Vagina (tissue), 2 donors: ENCODE data around the gene DNAAF5.

ENCODE experiments used
- POLR2A ChIP-seq, 2 donors: fragments of 450-650 bp; IDR thresholded peaks; one replicate each; pipeline ENCODE4 v1.6.1; 2017; ENCODE audit warnings: antibody characterized with exemption in 2 of 2, mild to moderate bottlenecking in 2 of 2, moderate library complexity in 2 of 2
- POLR2AphosphoS5 ChIP-seq, 2 donors: sonication (generic); formaldehyde crosslinking; IDR thresholded peaks; one replicate each; pipeline ENCODE4 v1.9.0; 2017; ENCODE audit warnings: antibody characterized with exemption in 2 of 2, mild to moderate bottlenecking in 2 of 2, low read depth in 1 of 2; ENCODE audit not compliant: insufficient read depth in 1 of 2
- TF ChIP-seq, protein P1 (sequence below), 3 experiments: fragments of 450-650 bp in 2 of 3; fragments of 200-600 bp in 1 of 3; sonication (generic) in 1 of 3; IDR thresholded peaks; one replicate each; pipeline ENCODE4 v1.5.1; 2017 to 2019; ENCODE audit warnings: antibody characterized with exemption in 3 of 3, mild to moderate bottlenecking in 2 of 3, moderate library complexity in 2 of 3

- TF ChIP-seq, protein P1, sequence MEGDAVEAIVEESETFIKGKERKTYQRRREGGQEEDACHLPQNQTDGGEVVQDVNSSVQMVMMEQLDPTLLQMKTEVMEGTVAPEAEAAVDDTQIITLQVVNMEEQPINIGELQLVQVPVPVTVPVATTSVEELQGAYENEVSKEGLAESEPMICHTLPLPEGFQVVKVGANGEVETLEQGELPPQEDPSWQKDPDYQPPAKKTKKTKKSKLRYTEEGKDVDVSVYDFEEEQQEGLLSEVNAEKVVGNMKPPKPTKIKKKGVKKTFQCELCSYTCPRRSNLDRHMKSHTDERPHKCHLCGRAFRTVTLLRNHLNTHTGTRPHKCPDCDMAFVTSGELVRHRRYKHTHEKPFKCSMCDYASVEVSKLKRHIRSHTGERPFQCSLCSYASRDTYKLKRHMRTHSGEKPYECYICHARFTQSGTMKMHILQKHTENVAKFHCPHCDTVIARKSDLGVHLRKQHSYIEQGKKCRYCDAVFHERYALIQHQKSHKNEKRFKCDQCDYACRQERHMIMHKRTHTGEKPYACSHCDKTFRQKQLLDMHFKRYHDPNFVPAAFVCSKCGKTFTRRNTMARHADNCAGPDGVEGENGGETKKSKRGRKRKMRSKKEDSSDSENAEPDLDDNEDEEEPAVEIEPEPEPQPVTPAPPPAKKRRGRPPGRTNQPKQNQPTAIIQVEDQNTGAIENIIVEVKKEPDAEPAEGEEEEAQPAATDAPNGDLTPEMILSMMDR (IDR thresholded peaks at IDR 0.05) = peak in 1 of 3 experiments; percentile 13
- no peak for TF ChIP-seq POLR2A (IDR thresholded peaks at IDR 0.05)
- no peak for TF ChIP-seq POLR2AphosphoS5 (IDR thresholded peaks at IDR 0.05; ENCODE audit: insufficient read depth in 1 of 2, low read depth in 1 of 2)
Measured at GRCh38 chr7:818031-818699, 91.7 kb downstream of the DNAAF5 start.
